Right kidney (tissue), 1 donor: Measurements from ENCODE around the gene RNF40.
A peak's percentile ranks its signal among the peaks of the same experiment; 100 is the strongest.

ENCODE experiments used
- DNase-seq: peaks from one replicate; pipeline ENCODE4 v3.0.0-alpha.2; 2016

RNF40 gene

GRCh38 chr16:30760577-30761426 is 1.3 kb upstream of the RNF40 start:
- no peak for DNase-seq

DNA sequence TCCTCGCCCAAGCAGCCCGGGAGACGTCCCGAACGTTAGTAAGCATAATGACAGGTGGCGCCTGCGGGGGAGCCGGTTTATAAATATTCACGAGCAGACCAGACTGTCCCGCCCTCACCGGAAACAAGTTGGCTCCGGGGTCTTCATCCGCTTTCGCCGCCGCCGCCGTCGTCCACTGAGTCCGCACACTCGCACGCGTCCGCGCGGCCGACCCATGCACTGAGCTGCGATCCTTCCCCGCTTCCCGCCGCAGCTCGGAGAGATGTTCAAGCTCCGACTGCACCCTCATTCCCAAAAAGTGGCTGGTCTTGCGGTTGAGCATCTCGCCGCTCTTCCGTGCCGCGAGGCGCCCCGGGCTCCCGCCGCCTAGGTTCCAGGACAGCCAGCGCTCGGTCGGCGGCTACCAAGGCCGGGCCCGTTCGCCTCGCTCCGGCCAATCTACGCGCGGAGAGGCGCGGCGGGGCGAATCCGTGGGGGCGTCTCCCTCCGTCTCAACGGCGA is 645 bp upstream of the RNF40 start:
- DNase-seq = no peak

GRCh38 chr16:30762991-30763725 is 1.0 kb downstream of the RNF40 start:
- DNase-seq = no peak

DNA sequence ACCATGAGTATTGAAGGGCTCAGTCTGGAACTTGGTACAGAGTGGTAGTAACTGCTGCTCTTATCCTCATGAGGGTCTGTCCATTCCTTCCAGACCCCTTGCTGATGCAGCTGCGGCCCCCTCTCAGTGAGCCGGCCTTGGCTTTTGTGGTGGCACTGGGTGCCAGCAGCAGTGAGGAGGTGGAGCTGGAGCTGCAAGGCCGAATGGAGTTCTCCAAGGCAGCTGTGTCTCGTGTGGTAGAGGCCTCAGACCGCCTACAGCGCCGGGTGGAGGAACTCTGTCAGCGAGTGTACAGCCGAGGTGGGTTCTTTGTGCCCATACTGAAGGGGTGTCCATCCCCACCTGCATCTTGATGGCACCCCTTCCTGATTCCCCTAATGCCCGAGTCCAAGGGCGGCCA is 2.0 kb downstream of the RNF40 start:
- no peak for DNase-seq

DNA sequence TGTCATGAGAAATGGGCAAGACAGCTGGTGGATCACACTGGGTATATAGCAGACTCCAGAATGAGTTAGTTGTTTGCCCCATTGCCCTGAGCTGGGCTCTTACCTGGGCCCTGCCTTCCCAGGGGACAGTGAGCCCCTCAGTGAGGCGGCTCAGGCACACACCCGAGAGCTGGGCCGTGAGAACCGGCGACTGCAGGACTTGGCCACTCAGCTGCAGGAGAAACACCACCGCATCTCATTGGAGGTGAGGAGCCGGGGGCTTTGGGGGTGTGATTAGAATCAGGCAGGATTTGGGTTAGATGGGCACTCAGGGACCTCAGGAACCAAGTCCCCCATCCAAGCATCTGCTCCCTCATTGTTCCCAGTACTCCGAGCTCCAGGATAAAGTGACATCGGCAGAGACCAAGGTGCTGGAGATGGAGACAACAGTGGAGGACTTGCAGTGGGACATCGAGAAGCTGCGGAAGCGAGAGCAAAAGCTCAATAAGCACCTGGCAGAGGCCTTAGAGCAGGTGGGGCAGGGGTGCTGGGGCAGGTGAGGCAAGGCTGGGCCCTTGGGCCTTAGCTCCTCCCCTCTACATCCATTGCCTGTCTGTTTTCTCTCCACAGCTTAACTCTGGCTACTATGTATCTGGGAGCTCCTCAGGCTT is 2.8 kb downstream of the RNF40 start:
- DNase-seq = no peak

- DNase-seq = no peak
Measured at GRCh38 chr16:30766206-30766932, 4.2 kb downstream of the RNF40 start.

DNA sequence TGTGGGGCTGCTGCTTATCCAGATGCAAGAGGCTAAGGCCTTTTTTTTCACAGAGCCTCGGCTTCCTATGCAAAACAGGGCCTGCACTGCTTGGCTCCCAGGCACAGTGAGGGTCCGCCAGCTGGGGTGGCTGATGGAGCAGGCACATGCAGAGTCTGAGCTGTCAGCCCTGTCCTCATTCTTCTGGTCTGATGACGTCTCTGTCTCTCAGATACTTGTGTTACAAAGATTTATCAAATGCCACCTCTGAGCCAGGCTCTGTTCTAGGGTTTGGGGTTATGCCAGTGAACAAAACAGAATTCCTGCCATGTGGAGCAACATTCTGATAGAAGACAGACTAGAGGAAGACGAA is 4.8 kb downstream of the RNF40 start:
- no peak for DNase-seq

GRCh38 chr16:30767767-30768465 is 5.8 kb downstream of the RNF40 start:
- no peak for DNase-seq

- no peak for DNase-seq
Measured at GRCh38 chr16:30768583-30769181, 6.6 kb downstream of the RNF40 start.

DNA sequence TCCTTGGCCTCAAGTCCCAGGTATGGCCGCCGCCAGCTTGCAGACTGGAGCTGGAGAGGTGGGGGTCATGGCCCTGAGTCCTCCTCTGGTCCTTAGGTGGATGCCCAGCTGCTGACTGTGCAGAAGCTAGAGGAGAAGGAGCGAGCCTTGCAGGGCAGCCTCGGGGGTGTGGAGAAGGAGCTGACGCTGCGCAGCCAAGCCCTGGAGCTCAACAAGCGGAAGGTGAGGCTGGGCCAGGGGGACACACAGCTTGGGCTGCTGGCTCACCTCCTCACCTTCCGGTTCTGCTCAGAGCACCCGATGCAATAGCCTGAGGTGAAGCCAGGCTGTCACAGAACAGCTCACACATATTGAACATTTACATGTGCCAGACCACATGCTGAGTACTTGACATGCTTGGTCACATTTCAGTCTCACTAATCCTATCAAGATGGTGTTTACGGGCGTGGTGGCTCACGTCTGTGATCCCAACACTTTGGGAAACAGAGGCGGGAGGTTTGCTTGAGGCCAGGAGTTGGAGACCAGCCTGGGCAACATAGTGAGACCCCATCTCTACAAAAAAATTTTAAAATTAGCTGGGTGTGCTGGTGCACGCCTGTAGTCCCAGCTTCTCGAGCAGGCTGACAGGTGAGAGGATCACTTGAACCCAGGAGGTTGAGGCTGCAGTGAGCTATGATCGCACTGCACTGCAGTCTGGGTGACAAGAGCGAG is 7.4 kb downstream of the RNF40 start:
- DNase-seq = no peak

DNA sequence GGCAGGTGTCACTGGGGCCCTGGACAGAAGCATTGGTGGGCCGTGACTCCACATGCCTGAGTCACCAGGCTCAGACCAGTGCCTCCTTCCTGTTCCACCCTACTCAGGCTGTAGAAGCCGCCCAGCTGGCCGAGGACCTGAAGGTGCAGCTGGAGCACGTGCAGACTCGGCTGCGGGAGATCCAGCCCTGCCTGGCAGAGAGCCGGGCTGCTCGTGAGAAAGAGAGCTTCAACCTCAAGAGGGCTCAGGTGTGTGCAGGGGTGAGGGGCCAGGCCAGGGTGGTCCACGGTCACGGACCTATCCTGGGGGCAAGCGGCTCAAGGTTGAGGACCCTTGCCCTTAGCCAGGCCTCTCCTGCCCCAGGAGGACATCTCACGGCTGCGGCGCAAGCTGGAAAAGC is 9.6 kb downstream of the RNF40 start:
- DNase-seq = no peak

- no peak for DNase-seq
Measured at GRCh38 chr16:30773826-30774225, 11.7 kb downstream of the RNF40 start.

DNA sequence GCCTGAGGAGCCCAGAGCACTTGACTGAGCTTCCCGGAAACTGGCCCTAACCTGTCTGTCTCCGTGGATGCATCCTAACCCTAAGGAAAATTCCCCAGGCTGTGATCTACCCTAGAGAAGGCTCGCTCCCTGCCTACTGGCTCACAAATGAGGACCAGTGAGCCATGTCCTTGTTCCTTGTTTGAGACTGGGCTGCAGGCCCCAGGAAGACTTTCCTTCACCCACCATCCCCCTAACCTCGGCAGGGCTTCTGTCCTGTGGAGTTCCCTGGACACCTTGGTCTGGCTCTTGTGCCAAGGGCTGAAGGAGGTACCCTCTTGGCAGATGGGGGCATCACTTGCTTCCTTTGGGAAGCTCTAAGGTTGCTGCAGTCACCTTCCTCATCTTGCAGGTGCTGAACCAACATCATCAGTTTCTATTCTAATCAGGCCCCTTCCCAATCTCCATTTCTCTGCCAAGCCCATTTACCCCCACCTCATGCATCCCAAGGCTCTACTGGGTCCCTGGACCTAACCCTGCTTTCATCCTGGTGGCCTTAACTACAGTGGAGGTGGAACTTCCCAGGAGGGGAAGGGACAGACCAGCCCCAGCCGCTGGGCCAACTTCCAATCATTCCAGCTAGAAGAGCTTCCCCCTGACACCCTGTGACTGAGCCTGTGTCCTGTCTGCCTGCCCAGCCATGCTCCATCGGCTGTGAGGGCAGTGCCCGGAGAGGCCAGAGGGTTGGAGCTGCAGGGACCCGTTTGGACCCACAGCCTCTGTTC is 12.4 kb downstream of the RNF40 start:
- no peak for DNase-seq

GRCh38 chr16:30775131-30775391 is 12.9 kb downstream of the RNF40 start:
- no peak for DNase-seq

DNA sequence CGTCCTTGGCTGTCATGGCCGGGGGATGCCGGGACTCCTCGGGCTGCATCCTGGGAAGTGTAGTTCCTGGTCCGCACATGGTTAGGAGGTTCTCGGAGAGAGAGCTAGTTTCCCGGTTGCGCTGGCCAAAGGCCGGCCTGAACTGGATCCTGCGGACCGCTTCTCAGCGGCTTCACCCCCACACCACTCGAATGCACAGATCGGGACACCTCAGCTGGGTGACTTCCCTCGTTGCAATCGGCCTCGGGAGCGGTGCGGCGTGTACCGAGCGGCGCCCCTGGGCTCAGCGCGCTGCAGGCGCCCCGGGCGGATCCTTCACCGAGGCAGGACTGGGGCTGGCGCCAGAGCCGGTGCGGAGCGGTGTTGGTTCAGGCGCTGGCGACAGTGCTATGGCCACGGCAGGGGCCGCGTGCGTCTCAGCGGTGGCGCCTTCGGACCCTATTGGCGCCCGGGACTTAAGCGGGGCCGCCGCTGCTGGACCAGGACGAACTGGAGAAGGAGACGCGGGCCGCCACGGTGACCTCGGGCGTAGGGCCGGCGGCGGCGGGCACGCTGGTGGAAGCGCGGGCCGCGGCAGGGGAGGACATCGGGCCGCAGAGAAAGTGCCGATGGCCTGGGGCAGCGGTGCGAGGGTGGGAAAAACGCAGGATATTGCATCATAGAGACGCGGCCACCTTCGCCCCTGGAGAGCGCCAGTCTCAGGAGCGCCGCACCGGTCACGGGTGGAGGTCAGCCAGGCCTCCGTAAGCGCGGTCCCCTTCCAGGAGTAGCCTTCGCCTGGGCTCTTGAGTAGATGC is 13.5 kb downstream of the RNF40 start:
- DNase-seq = peak; percentile 90

DNA sequence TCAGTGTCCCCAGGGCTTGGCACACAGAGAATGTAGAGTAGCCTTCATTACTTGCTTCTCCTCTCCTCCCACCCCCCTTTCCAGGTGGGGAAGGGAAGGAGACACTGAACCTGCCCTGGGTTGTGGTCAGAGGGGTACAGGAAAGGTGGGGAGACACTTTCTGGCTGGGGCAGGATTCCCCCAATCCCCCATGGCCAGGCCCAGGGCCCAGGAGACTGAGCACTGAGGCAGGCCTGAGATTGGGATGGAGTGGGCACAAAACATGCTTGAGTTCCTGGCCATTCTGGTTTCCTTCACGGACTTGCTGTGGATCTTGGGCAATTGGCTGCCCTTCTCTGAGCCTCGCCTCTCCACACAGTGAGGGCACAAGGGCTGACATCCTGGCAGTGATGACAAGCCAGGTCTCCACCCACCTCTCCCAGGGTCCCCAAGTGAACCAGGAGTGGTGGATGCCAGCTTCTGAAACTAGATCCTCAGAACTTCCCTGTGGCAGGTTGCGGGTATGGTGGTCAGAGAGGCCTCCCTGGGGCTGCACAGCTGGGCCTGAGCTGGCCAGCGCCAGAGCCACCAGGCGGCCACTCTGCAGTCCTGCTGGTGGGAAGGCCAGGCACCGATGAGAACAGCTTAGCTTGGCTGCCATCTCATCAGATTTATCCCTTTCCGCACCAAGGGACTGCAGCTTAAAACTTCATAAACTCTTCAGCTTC is 15.6 kb downstream of the RNF40 start:
- no peak for DNase-seq

GRCh38 chr16:30778549-30779244 is 16.6 kb downstream of the RNF40 start:
- peak; percentile 13 for DNase-seq

DNA sequence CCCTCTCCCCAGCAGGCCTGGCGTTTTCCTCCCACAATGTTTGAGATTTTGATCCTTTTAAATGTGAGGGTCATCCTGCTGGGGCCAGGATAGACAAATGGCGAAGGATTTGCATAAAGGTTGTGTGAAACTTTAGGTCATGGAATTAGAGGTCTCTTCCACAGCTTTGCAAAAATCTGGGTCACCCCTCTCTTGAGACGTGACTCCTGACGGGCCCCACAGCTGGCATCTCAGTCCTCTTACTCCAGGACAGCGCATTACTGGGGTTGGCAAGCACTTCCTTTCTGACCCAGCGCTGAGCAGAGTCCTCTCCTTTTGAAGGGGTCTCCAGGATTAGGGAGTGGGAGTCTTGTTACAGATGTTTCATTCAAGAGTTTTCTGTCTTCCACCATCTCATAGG is 17.5 kb downstream of the RNF40 start:
- DNase-seq = no peak
